Natural killer cell (primary cell): Measurements from ENCODE around the gene GCG. TPM values are rescaled to one million over a fixed set of nuclear protein-coding genes. Genes with fewer than 3 reads are reported as not detected.

Experiments used
- ATAC-seq, 3 donors: fragments of 150-1000 bp in 2 of 3; fragments of 200-7000 bp in 1 of 3; cut with Tn5 transposase; 1 replicate in 1 of 3; 2 replicates in 2 of 3; pipeline ENCODE4 v1.10.0; 2021; ENCODE audit warnings: mild to moderate bottlenecking in 2 of 3, moderate library complexity in 2 of 3
- DNase-seq, 2 donors: peaks; one replicate each; pipeline versions ENCODE4 v3.0.0 to v3.0.0-alpha.2; 2013 to 2021; ENCODE audit warnings: mixed read lengths in 1 of 2
- H3K27ac ChIP-seq: one replicate; pipeline ENCODE4 v1.5.1; 2013; ENCODE audit warnings: mild to moderate bottlenecking, low read length
- H3K27me3 ChIP-seq: one replicate; pipeline ENCODE4 v1.6.1; 2013; ENCODE audit warnings: low read length; ENCODE audit not compliant: control insufficient read depth, insufficient read depth
- H3K36me3 ChIP-seq: one replicate; pipeline ENCODE4 v1.6.1; 2013; ENCODE audit warnings: low read length; ENCODE audit not compliant: control insufficient read depth, insufficient read depth
- H3K4me1 ChIP-seq: one replicate; pipeline ENCODE4 v1.6.1; 2013; ENCODE audit warnings: low read length; ENCODE audit not compliant: control insufficient read depth, insufficient read depth
- H3K4me3 ChIP-seq: one replicate; pipeline ENCODE4 v1.5.1; 2013; ENCODE audit warnings: low read length
- H3K9me3 ChIP-seq: one replicate; pipeline ENCODE4 v1.6.1; 2013; ENCODE audit warnings: low read length; ENCODE audit not compliant: control insufficient read depth, insufficient read depth
- H3K27ac Mint-ChIP-seq, 2 donors: one replicate each; pipeline ENCODE4 v1.8.0; 2022; ENCODE audit warnings: mild to moderate bottlenecking in 2 of 2, mixed read lengths in 2 of 2, moderate library complexity in 1 of 2
- H3K27me3 Mint-ChIP-seq, 2 donors: one replicate each; pipeline ENCODE4 v1.8.0; 2022; ENCODE audit warnings: low read depth in 2 of 2, mixed read lengths in 2 of 2
- H3K36me3 Mint-ChIP-seq: one replicate; pipeline ENCODE4 v1.8.0; 2022; ENCODE audit warnings: mixed read lengths
- H3K4me1 Mint-ChIP-seq, 2 donors: one replicate each; pipeline ENCODE4 v1.8.0; 2022; ENCODE audit warnings: mixed read lengths in 2 of 2
- H3K4me3 Mint-ChIP-seq: one replicate; pipeline ENCODE4 v1.8.0; 2022; ENCODE audit warnings: mild to moderate bottlenecking, moderate library complexity, mixed read lengths
- H3K9me3 Mint-ChIP-seq, 2 donors: one replicate each; pipeline ENCODE4 v1.8.0; 2022; ENCODE audit warnings: mixed read lengths in 2 of 2
- CTCF ChIP-seq: fragments of 200-600 bp; IDR thresholded peaks from one replicate; pipeline ENCODE4 v1.8.0; 2022; ENCODE audit warnings: antibody characterized with exemption
- WGBS: methylation state at CpG from one replicate; pipeline ENCODE4 v1.1.7; 2013; ENCODE audit warnings: missing lambda C conversion rate; ENCODE audit not compliant: insufficient coverage; 5-methylcytosine and 5-hydroxymethylcytosine counted together
- intact Hi-C: fragments of 100-400 bp; cut with micrococcal nuclease; formaldehyde crosslinking; loops from one replicate; pipeline ENCODE4 v1.14.2; 2022
- total RNA-seq, 4 donors: library from RNA; stranded (reverse); fragments of 120-200 nt in 1 of 4; gene quantifications; one replicate each; pipeline versions ENCODE4 v1.2.3 to v1.2.4, GENCODE V29; 2013 to 2022

Gene GCG
- total RNA-seq, 3 donors from 2014 or later (not counting 1 experiment from before 2014, with no cell fraction given), result not detected

DNA sequence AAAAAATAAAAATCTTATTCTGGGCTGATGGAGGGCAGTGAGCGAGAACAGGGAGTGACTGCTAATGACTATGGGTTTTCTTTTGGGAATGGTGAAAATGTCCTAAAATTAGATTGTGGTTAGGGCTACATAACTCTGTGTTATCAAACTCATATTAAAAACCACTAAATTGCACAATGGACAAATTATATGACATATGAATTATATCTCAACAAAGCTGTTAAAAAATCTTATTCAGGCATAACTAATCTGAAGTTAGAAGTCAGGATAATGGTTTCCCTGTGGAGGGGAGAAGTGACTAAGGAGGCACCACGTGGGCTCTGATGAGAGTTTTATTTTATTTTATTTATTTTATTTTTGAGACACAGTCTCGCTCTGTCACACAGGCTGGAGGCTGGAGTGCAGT lies 45.9 kb downstream of the GCG start:
- H3K4me1 ChIP-seq, result no peaks in the 10 kb centered on the region
- H3K4me3 ChIP-seq, result no peak overlapping the region
- ATAC-seq (no peak), DNase-seq (no peak)
- no peaks in the 10 kb centered on the region for H3K36me3 ChIP-seq
- H3K9me3 ChIP-seq, result no peaks in the 10 kb centered on the region
- Mint-ChIP-seq H3K9me3 (no peaks in the 10 kb centered on the region), H3K27me3 (peaks cover 5% of the 10 kb centered on the region in 2 donors), H3K4me3 (no peak overlapping the region), H3K27ac (no peak overlapping the region), H3K36me3 (no peaks in the 10 kb centered on the region), H3K4me1 (no peaks in the 10 kb centered on the region)
- H3K27me3 ChIP-seq, result no peaks in the 10 kb centered on the region
- intact Hi-C loops, result no loop called here
- no peak for TF ChIP-seq CTCF
- WGBS, result 64% methylated on average over 3 of the region's 3 CpGs
- H3K27ac ChIP-seq, result no peak overlapping the region

DNA sequence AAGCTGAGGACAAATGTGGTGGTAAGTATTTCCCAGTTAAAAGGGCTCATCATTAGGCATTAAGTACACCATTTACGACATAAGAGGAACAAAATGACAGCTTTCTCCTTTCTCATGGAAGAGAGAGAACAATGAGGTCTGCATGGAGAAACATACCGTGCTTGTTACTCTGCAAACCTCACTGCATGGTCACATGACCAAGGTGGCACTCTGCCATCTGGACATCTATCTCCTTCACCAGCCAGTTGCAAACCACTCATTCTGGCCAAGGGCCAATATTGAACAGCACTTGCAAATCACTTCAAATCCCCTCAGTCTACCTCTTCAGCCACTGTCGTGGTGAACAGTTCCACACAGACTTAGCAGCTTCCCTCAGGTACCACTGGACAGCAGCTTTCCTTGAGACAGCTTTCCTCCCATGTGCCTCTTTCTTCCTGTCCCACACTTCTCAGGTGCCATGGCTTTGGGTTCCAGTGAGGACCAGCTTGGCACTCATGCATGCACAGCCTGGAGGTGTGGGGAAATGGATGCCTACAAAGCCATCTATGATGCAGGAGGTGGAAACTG lies 48.5 kb downstream of the GCG start:
- Mint-ChIP-seq H3K36me3 (no peaks in the 10 kb centered on the region), H3K27ac (no peak overlapping the region), H3K4me1 (no peaks in the 10 kb centered on the region), H3K27me3 (peaks cover 3 to 5% of the 10 kb centered on the region in 2 donors), H3K4me3 (no peak overlapping the region), H3K9me3 (no peaks in the 10 kb centered on the region)
- DNase-seq, result no peak
- 84% methylated on average over 3 of the region's 3 CpGs for WGBS
- Histone ChIP-seq H3K27ac (no peak overlapping the region), H3K4me1 (no peaks in the 10 kb centered on the region), H3K9me3 (no peaks in the 10 kb centered on the region), H3K27me3 (no peaks in the 10 kb centered on the region), H3K36me3 (no peaks in the 10 kb centered on the region), H3K4me3 (no peak overlapping the region)
- intact Hi-C loops, result no loop called here
- no peak for ATAC-seq
- TF ChIP-seq CTCF, result no peak

DNA sequence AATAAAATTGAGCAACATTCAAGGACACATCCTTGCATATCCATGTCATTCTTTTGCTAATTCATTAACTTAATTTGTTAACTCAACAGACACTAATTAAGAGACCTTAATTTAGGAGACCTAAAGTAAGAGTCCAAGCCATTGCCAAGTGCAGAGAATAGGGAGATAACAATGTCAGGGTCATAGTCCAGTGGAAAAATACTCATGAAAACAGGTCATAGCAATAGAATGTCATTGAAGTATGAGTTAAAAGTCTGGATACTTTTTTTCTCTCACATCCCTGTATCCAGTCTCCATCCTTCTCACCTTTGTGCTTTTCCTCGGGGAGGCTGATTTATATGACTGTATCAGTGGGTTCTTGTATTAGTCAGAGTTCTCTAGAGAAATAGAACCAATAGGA lies 51.5 kb downstream of the GCG start:
- H3K4me1 ChIP-seq, result no peaks in the 10 kb centered on the region
- no peaks in the 10 kb centered on the region for H3K36me3 ChIP-seq
- H3K4me3 ChIP-seq, result no peak overlapping the region
- Mint-ChIP-seq H3K4me3 (no peak overlapping the region), H3K27ac (no peak overlapping the region), H3K9me3 (no peaks in the 10 kb centered on the region), H3K4me1 (no peaks in the 10 kb centered on the region), H3K36me3 (no peaks in the 10 kb centered on the region), H3K27me3 (peaks cover 3 to 5% of the 10 kb centered on the region in 2 donors)
- DNase-seq (no peak), ATAC-seq (no peak)
- WGBS, result 67% methylated on average over 1 of the region's 1 CpG
- no peaks in the 10 kb centered on the region for H3K9me3 ChIP-seq
- no peaks in the 10 kb centered on the region for H3K27me3 ChIP-seq
- TF ChIP-seq CTCF, result no peak
- intact Hi-C loops, result no loop called here
- no peak overlapping the region for H3K27ac ChIP-seq

DNA sequence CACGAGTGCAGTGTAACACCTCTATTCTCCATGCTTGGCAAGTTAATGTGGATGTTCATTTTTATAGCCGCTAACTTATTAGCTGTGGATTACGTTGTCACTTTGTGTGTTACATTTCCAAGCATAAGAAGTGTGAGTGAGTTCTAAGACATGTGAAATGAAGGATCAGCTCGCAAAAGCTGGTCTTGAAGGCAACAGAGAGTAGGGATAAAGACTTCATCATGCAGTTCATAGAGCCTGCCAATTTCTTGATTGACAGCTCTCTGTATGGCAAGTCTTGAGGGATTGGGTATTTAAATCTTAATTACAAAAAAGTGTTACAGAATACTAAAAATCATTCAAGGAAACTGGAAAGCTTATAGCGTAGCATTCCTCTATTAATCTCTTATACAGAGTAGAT lies 52.2 kb downstream of the GCG start:
- Histone ChIP-seq H3K36me3 (no peaks in the 10 kb centered on the region), H3K27ac (no peak overlapping the region), H3K4me3 (no peak overlapping the region), H3K9me3 (no peaks in the 10 kb centered on the region), H3K27me3 (no peaks in the 10 kb centered on the region), H3K4me1 (no peaks in the 10 kb centered on the region)
- no peak for DNase-seq
- H3K4me3 Mint-ChIP-seq, result no peak overlapping the region
- intact Hi-C loops, result no loop called here
- H3K27ac Mint-ChIP-seq, result no peak overlapping the region
- TF ChIP-seq CTCF, result no peak
- 96% methylated on average over 4 of the region's 5 CpGs for WGBS
- no peaks in the 10 kb centered on the region for H3K36me3 Mint-ChIP-seq
- no peaks in the 10 kb centered on the region for H3K9me3 Mint-ChIP-seq
- ATAC-seq, result no peak
- H3K4me1 Mint-ChIP-seq, result no peaks in the 10 kb centered on the region
- H3K27me3 Mint-ChIP-seq, result peaks cover 3 to 5% of the 10 kb centered on the region in 2 donors
